GM19043 (cell line): ENCODE measurements around the gene FEM1B.

ENCODE experiments used
- ATAC-seq: cut with Tn5 transposase; IDR thresholded peaks from one replicate; pipeline ENCODE4 v1.9.1; 2021; ENCODE audit warnings: low read depth; ENCODE audit not compliant: unreplicated experiment

FEM1B gene

DNA sequence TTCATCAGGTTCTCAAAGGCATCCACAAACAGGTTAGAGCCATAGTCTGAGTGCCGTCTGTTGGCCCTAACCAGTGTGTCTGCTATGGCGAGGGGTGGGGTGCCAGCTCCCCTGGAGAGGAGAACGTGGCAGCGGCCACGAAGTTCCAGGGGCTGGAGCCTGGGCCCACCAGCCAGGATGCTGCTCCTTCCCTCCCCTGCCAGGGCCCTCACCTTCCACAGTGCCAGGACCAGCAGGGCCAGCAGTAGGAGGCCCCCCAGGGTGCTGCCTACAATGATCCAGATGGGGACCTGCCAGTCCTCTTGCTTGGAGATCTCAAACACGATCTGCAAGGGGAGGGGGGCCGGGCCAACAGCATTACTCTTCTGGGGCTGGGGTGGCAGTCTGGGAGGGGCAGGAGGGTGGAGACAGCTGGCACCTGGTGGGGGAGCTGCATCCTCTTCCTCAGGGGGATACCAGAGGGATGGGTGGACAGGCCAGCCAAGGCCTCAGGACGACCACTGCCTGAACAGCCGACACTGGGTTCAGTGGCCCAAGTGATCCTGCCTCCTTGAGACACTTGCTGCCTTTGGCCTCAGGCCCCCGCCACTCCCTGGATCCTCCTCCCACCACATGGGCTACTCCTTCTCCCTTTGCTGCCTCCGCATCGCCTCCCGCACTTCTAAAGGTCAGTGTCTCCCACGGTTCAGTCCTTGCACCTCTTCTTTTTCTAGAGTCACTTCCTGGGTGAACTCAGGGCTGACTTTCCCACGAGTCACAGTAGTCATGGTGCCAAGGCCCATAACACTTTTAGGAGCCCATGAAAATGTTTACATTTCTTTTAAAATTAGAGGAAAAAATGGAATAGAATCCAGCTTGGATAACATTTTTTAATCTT is 26.3 kb downstream of the FEM1B start:
- no peak for ATAC-seq

DNA sequence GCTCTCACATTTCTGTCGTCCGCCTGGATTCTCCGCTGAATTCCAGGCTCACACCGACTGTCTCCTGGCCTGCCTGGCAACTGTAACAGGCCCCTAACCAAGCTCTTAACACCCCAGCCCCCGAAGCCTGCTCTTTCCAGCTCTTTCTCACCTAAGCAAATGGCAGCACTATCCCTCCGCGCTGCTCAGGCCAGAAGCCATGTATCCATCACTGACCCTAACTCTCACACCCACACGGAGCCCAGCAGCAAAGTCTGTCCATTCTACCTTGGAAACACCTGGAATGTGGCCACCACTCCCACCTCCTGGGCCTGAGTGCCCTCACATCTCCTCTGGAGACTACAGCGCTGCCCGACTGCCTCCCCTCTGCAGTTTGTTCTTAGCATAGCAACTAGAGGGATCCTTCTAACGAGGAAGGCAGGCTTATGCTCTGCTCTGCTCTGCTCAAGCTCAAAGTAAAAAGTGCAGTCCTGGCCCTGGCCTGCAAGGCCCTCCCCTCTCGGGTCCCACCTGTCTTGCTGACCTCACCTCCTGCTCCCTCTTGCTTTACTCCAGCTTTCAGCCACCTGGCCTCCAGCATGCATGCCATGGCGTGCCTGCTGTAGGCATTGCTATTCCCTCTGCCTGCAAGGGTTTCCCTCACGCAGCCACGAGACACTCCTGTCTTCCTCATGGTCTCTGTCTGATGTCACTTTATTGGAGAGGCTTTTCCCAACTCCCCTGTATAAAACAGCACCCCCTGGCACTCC is 27.2 kb downstream of the FEM1B start:
- ATAC-seq, result no peak

DNA sequence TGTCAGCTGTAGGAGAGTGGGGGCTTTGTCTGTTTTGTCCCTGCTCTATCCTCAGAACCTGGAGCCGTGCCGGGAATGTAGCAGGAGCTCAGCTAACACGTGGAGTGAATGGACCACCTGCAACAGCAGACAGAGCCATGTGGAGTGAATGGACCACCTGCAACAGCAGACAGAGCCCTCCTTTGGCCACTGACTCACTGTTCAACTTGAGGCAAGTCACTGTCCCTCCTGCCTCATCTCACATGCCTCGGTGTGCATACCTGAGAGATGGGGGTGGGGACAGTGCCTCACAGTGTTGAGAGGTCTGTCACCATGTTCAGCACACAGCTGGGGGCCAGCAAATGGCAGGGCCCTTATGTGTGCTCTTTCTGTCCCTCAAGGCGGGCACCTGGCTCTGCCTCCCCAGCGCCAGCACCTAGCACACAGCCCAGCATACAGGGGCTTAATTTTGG is 27.9 kb downstream of the FEM1B start:
- no peak for ATAC-seq

DNA sequence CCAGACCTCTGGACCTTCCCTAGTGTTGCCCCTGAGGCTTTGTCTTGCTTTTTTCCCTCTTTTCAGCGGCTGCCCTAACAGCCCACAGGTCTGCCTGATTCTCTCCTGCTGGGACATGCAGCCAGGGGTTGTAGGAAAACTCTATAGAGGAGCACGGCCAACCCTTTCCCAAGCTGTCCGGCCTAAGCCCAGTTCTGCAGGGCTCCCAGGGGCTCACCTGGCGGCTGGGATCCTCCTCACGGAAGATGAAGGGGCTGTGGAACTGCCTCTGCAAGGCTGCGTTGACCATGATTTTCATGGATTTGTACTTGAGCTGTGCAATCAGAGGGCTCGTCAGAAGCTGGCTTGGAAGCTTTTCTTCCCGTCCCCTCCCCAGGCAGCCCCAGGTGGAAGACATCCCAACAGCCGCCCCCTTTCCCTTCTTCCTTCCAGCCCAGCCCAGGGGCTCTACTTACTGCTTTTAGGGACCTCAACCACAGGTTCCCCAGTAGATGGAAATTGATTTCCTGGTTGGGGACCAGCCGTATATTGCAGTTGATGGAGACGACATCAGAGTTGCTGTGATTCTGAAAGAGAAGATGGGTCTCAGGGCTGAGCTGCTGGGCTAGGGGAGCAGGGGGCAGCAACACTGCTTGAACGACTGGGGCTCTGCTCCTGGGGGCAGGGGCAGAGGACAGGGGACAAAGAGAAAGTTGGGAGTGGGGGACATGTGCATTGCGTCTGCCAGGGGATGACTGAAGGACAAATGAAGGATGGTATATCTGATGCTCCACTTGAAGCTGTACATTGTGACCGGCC is 29.8 kb downstream of the FEM1B start:
- ATAC-seq, result no peak

DNA sequence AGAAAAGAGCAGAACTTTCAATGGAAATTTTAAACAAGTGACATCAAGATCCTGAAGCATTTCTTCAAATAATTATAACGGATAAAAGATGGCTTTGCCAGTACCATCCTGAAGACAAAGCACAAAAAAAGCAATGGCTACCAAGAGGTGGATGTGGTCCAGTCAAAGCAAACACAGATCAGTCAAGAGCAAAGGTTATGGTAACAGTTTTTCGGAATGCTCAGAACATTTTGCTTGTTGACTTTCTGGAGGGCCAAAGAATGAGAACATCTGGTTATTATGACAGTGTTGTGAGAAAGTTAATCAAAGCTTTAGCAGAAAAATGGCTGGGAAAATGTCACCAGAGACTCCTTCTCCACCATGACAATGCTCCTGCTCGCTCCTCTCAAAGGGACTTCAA is 31.5 kb downstream of the FEM1B start:
- no peak for ATAC-seq

DNA sequence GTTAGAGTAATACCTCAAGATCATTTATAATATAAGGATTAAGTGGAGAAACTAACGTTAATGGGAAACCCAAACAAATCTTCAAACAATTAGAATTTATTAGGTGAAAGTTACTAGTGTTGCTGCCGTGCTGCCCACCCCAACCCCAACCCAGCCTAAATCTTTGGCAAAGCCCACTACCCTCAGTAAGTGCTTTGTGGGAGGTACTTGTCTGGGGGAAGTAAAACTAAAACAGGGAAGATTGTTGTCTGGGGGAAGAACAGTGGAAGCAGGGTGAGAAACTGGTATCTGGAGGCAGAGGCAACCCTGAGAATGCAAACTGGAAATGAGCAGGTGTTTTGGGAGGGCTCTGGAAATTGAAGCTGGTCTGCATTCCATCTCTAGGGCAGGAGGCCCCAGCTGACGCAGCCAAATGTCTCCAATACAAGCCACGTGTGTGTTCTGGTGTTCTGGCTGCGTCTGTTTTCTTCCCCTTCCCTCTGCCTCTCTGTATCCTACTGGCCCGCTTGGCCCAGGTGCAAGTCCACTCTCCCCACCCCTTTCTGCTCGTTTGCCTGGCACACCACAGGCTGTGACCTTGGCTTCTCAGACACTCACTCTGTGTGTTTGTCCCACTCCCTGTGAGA is 32.7 kb downstream of the FEM1B start:
- ATAC-seq, result no peak

DNA sequence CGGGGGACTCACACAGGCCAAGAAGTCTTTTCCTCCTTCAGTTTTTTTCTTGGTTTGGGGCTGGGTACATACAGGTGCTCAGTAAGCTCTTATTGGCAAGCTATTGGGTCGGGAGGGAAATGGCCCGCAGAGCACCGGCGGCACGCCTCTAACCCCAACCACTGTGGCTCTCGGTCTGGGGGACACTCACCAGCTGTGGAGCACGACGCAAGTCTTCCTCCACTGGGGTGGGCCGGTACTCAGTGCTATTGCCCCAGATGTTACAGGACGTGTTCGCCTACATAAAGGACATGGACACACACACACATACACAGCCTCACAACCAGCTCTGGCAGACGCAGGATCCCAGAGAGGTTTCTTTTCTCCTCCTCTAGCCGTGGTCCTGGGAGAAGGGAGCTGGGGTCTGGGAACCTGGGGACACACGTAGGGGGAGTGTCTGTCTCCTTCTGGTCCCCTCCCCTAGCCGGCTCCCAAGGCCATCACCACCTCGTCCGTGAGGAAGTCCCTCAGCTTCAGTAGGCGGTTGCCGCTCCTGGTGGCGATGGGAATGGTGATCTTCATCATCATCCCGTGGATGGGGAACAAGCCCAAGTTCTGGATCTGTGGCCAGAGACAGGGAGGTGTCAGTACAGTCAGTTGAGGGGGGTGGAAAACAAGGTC is 33.4 kb downstream of the FEM1B start:
- ATAC-seq, result no peak

DNA sequence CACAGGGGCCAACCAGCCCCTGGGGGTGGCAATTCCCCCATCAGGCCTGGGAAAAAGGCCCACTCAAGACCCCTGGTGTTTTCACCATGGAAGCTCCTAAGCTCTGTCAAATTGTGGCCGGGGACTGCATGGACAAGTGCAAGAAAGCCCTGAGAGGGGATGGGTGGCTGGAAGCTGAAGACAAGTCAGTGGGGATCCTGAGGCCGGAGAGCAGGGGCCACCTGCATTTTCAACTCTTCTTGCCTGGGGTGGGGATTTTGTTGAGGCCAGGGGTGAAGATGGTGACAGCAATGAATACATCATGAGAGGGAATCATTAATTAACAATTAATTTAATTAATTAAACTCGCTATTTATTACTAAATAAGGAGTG is 33.9 kb downstream of the FEM1B start:
- no peak for ATAC-seq

DNA sequence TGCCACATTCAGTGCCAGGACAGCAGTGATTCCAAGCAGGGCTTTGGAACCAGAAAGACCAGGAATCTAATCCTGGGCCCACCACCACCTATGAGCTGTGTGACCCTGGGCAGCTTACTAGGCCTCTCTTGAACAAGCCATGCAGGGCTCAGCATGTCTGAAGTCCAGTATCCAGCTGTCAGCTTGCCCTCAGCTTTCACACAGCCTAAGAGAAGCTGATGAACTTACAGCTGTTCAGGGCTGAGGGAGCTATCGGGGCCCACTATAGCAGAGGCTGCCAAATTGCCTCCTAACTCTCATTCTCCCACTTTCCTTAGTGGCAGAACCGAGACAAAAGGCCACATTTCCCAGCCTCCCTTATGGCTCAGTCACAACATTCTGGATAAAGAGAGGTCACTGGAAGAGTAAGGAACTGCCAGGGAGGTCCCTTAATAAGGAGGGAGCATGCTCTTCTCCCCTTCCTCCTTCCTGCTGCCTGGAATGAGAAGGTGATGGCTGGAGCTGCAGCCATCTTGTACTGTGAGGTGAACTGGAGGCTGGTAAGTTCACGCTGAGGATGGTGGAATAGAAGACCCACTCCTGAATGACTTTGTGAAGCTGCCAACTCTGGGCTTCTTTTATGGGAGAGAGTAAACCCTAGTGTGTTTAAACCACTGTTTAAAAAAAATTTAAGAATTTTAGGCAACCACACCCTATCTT is 34.5 kb downstream of the FEM1B start:
- no peak for ATAC-seq

DNA sequence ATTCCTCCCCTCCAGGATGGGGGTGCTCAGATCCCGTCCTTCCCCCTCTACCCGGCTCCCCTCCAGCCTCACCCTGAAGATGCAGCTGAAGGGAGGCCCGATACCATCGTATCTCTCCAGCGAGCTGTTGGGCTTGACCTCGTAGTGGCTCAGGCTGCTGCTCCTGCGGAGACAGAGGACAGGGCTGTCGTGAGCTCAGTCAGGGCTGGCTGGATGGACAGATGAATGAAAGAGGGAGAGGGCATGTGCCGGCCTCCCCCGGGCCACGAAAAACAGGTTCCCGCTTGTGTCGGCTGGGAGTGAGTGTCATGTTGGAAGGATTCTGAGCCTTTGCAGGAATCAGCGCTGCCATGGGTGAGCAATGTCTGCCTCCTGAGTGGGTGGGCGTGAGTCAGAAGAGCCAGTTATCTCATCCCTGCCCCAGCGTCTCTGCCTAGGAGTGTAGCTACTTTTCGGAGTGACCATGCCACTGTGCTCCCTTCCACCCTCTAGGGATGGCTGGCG is 35.2 kb downstream of the FEM1B start:
- ATAC-seq, result no peak

DNA sequence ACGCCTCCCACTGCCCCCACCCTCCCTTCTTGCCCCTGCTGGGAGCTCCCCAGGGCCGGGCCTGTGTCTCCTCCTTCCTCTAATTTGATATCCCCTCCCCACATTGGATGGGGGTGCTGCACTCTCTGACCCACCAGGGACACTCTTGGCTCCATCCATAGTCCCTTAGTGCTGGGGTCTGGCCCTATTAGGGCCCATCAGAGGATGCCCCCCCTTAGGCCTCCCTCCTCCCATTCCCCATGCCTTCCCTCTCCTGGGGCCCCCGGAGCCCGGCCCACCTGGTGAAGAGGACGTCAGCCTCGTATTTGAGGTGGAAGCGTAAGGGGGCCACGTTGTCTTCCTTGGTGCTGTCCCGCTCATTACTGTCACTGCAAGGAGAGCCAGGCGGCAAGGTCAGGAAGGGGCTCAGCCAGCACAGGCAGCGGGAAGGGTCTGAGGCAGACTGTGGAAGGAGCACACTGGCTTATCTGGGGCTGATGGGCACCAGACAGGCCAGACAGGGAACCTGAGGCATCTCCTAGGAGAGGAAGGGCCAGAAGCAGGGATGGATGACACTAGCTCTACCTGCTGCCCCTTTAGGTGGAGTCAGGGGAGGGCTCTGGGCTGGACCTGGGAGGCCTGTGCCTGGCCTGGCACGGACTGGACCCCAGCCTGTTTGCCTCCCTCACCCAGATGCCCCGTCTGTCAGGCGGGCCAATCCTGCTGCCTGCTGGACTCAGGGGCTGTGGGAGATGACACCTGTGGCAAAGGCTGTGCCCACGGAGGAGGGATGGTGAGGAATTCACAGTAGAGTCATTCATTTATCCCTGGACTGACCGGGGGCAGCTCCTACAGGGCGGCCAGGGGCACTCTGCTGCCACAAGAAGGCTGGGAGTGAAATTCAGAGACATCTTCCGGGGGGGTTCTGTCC is 36.2 kb downstream of the FEM1B start:
- no peak for ATAC-seq

DNA sequence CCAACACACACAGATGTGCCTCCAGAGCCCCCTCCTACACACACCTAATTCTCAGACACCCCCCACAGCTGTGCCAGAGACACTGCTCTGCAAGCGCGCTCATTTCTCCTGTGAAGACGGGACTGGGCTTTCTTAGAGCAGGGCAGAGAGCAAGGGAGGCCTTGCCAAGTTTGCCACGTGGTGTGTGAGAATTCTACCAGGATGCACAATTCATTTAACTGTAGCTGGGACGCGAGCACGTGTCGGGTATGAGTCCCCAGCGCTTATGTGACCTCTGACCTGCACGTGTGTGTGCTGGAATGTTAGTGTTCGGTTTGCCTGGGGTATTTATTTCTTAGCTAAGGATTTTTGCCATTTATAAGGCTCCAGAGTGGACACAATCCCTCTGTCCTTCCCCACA is 37.0 kb downstream of the FEM1B start:
- no peak for ATAC-seq

DNA sequence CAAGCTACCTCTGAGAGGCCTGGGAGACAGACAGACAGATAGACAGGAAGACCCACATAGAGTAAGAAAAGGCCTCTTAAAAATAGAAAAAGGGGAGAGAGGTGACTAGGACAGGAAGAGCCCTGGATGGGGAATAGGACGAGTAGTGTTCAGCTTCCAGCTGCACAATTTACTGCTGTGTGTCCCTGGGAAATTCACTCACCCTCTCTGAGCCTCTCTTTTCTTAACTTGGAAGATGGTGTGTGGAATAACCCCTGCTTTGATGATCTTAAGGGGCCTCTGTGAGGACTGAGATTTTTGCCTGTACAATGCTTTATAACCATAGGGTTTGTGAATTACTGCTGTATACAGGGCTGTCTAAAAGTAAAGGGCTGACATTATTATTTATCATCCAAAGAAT is 37.5 kb downstream of the FEM1B start:
- no peak for ATAC-seq

DNA sequence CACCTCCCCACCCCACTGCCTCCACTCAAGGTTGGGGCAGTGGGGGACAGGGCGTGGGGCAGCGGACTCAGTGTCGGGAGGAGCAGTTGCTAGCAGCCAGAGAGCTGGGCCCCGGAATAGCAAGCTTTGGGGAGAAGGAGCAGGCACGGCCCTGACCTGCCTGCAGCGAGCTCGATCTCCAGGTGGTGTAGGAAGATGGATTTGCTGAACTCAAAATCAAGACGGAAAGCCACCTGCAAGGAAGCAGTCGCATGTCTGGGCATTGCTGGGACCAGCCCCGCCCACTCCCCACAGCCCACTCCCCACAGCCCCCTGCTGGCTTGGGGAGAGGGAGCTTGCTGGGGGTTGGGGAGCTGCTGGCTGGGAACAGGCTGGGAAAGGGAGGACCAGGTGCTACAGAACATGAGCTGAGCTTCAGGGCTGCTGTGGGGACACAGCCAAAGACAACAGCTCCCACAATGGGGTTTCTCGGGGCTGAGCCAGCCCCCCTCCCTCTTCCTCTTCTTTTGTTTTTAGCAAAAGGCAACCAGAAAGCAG is 38.0 kb downstream of the FEM1B start:
- ATAC-seq, result no peak

DNA sequence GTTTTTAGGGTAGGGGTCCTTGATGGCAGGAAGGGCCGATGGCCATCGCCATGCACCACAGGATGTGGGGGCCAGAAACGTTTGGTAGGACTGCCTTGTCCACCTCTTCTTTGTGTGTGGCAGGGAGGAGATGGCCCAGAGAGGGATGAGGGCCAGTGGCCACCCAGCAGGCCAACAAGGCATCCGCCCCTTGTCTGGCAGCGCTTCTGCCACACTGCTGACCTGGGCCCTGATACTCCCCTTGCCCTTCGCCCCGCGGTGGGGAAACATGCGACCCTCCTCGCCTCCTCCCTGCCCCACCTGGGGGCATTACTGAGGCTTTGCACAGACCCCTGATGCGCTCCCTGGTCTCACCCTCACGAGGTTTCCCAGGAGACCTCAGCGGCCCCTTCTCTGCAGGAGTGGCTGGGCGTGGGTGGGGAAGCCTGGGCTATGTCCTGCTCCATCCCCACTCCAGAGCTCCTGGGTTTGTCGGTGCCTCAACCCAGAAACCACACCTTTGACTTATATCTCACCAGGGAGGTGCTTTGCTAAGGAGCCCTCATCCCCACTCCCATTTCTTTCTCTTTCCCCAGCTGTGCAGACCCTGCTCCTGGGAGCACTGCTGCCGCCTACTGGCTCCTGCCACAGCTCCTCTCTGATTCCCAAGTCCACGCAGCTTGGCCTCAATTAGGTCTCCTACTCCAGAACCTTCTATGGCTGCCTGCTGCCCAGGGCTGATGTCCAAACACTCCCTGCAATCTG is 38.7 kb downstream of the FEM1B start:
- no peak for ATAC-seq

DNA sequence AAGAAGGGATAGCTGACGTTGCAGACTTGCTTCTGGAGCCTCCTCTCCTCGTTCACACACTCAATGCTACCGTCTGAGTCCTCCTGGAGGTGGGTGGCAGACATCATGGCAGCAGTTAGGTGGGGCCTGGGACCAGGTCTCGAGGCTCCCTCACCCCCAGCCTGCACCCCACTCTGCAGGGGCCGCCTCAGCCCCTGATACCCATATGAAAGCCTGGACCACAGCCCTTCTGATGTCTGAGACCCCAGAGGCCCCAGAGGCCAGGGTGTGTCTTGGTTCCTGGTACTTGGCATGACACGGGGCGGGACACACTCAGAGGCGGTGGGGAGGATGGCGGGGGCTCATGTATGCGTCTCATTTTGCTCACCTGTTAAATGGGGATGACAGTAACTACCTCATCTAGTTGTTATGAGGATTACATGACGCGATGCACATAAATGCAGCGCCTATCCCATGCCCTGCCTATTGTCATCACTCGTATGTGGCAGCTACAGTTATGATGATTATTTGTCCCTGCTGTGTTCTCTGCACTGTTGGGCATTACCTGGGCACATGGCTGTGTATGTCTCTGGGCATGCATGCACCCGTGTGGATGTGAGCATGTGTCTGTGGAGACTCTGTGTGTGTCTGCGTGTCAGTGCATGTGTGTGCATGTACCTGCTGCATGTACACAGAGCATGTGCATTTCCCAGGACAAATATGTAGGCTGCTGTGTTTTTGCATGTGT is 39.9 kb downstream of the FEM1B start:
- ATAC-seq, result no peak
